Measurements from ENCODE around the gene TSPAN17.

Gene TSPAN17

DNA sequence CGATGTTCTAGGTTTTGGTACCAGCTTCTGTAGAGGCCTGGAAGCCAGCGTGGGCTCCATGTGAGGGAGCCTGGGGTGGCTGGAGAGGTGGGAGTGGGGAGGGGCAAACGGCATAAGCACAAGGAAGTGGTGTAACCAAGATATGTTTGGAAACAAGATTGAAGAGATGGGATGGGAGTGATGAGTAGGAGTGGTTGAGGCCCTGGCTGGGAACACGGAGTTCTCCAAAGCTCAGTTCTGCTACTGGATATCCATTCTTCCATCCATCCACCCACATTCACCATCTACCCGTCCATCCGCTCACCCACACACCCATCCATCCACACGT lies 12.2 kb downstream of the TSPAN17 start:
- H3K4me3 ChIP-seq (replicated peaks; ENCODE audit: low read depth, low read length): no peak overlapping the region
- no peak for DNase-seq (ENCODE audit: low read depth)
- TF ChIP-seq, protein P1, sequence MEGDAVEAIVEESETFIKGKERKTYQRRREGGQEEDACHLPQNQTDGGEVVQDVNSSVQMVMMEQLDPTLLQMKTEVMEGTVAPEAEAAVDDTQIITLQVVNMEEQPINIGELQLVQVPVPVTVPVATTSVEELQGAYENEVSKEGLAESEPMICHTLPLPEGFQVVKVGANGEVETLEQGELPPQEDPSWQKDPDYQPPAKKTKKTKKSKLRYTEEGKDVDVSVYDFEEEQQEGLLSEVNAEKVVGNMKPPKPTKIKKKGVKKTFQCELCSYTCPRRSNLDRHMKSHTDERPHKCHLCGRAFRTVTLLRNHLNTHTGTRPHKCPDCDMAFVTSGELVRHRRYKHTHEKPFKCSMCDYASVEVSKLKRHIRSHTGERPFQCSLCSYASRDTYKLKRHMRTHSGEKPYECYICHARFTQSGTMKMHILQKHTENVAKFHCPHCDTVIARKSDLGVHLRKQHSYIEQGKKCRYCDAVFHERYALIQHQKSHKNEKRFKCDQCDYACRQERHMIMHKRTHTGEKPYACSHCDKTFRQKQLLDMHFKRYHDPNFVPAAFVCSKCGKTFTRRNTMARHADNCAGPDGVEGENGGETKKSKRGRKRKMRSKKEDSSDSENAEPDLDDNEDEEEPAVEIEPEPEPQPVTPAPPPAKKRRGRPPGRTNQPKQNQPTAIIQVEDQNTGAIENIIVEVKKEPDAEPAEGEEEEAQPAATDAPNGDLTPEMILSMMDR (IDR thresholded peaks at IDR 0.05; ENCODE audit: low read length, missing control alignments): no peak

DNA sequence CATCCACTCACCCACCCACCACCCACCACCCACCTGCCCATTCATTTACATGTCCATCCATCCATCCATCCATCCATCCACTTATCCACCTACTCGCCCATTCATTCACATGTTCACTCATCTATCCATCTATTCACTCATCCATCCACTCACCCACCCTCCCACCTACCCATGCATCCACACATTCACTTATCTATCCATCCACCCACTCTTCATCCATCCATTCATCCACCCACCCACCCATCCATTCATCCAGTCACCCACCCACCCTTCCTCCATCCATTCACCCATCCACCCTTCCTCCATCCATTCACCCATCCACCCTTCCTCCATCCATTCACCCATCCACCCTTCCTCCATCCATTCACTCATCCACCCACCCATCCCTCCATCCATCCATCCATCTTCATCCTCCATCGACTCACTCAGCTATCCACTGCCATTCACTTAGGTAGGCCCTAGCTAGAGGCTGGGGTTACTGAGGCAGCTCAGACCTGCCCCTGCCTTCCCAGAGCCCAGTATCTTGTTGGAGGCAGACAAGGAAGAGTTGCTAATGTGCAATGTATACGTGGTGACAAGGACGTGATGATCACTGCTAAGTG lies 12.7 kb downstream of the TSPAN17 start:
- TF ChIP-seq, protein P1 (IDR thresholded peaks at IDR 0.05; ENCODE audit: low read length, missing control alignments): no peak
- no peak for DNase-seq (ENCODE audit: low read depth)

DNA sequence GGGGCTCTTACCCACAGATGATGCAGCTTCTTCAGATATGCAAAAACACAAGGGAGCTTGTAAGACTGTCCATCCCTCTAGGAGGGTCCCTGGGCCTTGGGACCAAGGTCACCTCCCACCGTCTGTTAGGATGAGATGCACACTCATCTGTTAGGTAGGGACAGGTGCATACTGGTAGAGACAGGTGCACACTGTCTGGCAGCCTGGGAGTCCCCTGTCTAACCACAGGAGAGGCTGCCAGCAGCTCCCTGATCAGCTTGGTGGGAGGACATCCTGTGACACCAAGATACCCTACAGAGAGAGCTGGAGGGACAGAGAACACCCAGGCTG lies 13.2 kb downstream of the TSPAN17 start:
- H3K4me3 ChIP-seq (replicated peaks; ENCODE audit: low read depth, low read length): no peak overlapping the region
- no peak for DNase-seq (ENCODE audit: low read depth)

More for the DNA sequence above, 12.7 kb downstream of the TSPAN17 start:
- H3K4me3 ChIP-seq (replicated peaks; ENCODE audit: low read depth, low read length): no peak overlapping the region

DNA sequence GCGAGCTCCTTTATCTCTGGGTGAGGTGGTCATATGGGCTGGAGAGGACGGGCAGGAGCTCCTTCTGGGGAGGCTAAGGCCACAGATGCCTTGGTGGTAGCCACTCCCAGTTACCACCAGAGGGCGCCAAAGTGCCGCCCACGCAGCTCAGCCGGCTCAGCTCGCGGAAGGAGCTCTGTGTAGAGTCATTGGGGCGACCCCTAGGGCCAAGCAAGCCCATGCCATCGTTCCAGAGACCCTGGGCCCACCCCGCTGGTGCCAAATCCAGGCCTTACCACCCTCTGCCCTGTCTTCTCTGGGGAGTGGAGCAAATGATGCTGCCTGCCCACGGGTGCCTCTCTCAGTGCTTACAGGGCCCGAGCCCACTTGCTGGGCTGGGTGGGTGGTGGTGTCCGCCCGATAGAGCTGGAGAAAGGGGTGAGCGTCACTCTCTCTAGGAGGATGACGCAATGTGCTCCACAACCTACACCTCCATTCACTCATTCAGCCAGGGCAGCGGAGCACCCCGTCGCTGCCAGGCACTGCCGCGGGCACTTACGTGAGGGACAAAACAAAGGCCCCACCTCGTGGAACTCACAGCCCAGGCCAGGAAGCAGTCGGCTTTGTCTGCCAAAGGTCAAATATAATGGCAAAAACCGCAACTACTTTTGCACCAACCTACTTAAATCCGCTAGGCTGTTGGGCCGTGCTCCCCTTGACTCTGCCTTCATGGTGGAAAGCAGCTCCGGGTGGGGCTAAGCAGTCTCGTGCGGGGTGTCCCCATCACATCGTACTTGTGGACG lies 13.8 kb downstream of the TSPAN17 start:
- TF ChIP-seq, protein P1 (IDR thresholded peaks at IDR 0.05; ENCODE audit: low read length, missing control alignments): peak; percentile 95
- H3K4me3 ChIP-seq (replicated peaks; ENCODE audit: low read depth, low read length): no peak overlapping the region
- peak; percentile 78 for DNase-seq (ENCODE audit: low read depth)

More for the DNA sequence above, 13.2 kb downstream of the TSPAN17 start:
- TF ChIP-seq, protein P1 (IDR thresholded peaks at IDR 0.05; ENCODE audit: low read length, missing control alignments): no peak

DNA sequence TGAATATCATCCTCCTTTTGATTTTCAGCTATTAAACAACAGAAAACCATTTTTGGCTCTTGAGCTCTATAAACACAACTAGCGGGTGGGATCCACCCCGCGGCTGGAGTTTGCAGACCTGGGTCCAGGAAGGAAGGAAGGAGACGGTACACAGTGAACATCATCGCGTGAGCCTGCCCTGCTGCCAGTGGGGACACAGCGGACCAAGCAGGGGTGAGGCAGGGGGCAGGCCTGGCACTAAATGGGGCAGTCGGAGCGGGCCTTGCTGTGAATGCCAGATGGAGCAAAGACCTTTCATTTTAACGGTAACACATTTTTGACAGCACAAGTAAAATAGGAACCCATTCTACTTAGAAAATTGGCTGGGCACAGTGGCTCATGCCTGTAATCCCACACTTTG lies 14.4 kb downstream of the TSPAN17 start:
- no peak for DNase-seq (ENCODE audit: low read depth)
- TF ChIP-seq, protein P1 (IDR thresholded peaks at IDR 0.05; ENCODE audit: low read length, missing control alignments): no peak

DNA sequence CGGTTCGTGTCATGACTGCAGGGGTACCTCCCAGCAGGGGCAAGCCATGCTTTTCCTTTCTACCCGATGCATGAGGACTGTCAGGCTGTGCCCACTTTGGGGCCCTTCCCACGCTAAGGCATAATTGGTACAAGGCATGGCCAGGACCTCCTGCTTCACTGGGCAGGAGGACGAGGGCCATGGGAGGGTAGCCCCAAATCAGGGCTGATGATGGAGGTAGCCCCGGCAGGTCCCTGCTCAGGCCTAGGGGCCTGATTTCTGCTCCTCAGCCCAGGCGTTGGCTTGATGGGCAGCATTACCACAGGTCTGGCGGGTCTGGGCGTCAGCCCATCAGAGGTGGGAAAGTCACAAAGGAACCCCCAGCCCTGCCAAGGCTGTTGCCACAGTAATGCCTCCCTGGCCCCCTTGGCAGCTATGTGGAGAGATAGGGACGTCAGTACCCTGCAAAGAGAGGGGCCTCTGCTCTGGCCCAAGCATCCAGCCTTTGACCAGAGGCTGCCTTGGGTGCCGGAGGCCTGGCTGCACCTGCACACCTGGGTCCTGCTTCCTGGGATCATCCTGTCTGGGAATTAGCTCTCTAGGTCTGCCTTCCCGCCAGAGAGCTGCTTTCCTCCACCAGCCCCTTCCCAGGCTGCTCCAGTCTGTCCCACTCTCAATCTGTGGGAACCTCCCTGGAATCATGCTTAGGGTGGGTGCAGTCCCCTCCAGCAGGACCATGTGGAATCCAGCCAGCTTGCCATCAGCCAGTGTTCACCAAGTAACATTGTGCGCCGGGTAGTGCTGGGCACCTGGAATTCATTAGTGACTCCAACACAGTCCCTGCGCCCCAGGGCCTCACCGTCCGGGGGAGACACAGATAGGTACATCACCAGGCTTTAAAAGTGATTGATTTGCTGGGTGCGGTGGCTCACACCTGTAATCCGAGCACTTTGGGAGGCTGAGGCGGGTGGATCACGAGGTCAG lies 15.4 kb downstream of the TSPAN17 start:
- no peak overlapping the region for H3K4me3 ChIP-seq (replicated peaks; ENCODE audit: low read depth, low read length)
- TF ChIP-seq, protein P1 (IDR thresholded peaks at IDR 0.05; ENCODE audit: low read length, missing control alignments): no peak
- DNase-seq (ENCODE audit: low read depth): no peak

More for the DNA sequence above, 14.4 kb downstream of the TSPAN17 start:
- H3K4me3 ChIP-seq (replicated peaks; ENCODE audit: low read depth, low read length): no peak overlapping the region
